ENCODE data around the gene SYT12. TPM values are rescaled to one million over a fixed set of nuclear protein-coding genes. Genes with fewer than 3 reads are reported as not detected.
A peak's percentile ranks its signal among the peaks of the same experiment; 100 is the strongest.

SYT12 gene
- total RNA-seq, 6 experiments from 2014 or later = 1.8 to 35.3 (median 14.2) TPM

GRCh38 chr11:66976028-66976467, 46.9 kb upstream of the SYT12 start:
- TF ChIP-seq POLR2A (IDR thresholded peaks at IDR 0.05) (no peak), CTCF (IDR thresholded peaks at IDR 0.05) (peak; percentile 63 to 73 (median 68))
- ATAC-seq (peak in 3 of 4 donors; percentile 23 to 39 (median 33)), DNase-seq (no peak)
- H3K27me3 ChIP-seq = no peaks in the 10 kb centered on the region
- intact Hi-C loops (cut with DNase I) = no loop called here
- 48% methylated on average over 3 of the region's 9 CpGs for WGBS (ENCODE audit: insufficient coverage, low coverage, low lambda C conversion rate, missing lambda C conversion rate)
- H3K9me3 ChIP-seq = no peaks in the 10 kb centered on the region
- H3K27ac ChIP-seq = no peak overlapping the region
- H3K4me1 ChIP-seq = peaks cover 0 to 11% (median 6%) of the 10 kb centered on the region in 4 donors
- H3K36me3 ChIP-seq = no peaks in the 10 kb centered on the region
- H3K4me3 ChIP-seq = no peak overlapping the region

GRCh38 chr11:66976925-66977324, 46.0 kb upstream of the SYT12 start:
- H3K4me1 ChIP-seq = peaks cover 0 to 3% (median 2%) of the 10 kb centered on the region in 4 donors
- WGBS (ENCODE audit: insufficient coverage, low coverage, low lambda C conversion rate, missing lambda C conversion rate) = no CpG with 5 or more reads among the region's 6 CpGs
- intact Hi-C loops (cut with DNase I) = no loop called here
- no peak overlapping the region for H3K27ac ChIP-seq
- no peaks in the 10 kb centered on the region for H3K9me3 ChIP-seq
- no peak overlapping the region for H3K4me3 ChIP-seq
- no peak for ATAC-seq
- no peak for TF ChIP-seq CTCF (IDR thresholded peaks at IDR 0.05)
- no peak for DNase-seq
- H3K27me3 ChIP-seq = no peaks in the 10 kb centered on the region
- H3K36me3 ChIP-seq = no peaks in the 10 kb centered on the region

- Histone ChIP-seq H3K4me1 (no peaks in the 10 kb centered on the region), H3K27me3 (no peaks in the 10 kb centered on the region), H3K36me3 (no peaks in the 10 kb centered on the region), H3K9me3 (no peaks in the 10 kb centered on the region), H3K27ac (no peak overlapping the region), H3K4me3 (no peak overlapping the region)
- intact Hi-C loops (cut with DNase I) = no loop called here
- TF ChIP-seq CTCF (IDR thresholded peaks at IDR 0.05) = no peak
- TF ChIP-seq POLR2A (IDR thresholded peaks at IDR 0.05) = no peak
- 100% methylated on average over 2 of the region's 2 CpGs for WGBS (ENCODE audit: insufficient coverage, low coverage, low lambda C conversion rate, missing lambda C conversion rate)
- ATAC-seq = no peak
- no peak for DNase-seq
Observed at GRCh38 chr11:66978229-66978628, 44.7 kb upstream of the SYT12 start.

- no peak for ATAC-seq
- H3K4me1 ChIP-seq = no peaks in the 10 kb centered on the region
- intact Hi-C loops (cut with DNase I) = no loop called here
- no peak overlapping the region for H3K4me3 ChIP-seq
- TF ChIP-seq CTCF (IDR thresholded peaks at IDR 0.05) (no peak), POLR2A (IDR thresholded peaks at IDR 0.05) (no peak)
- H3K9me3 ChIP-seq = no peaks in the 10 kb centered on the region
- DNase-seq = no peak
- WGBS (ENCODE audit: insufficient coverage, low coverage, low lambda C conversion rate, missing lambda C conversion rate) = 95% methylated on average over 4 of the region's 6 CpGs
- H3K27me3 ChIP-seq = no peaks in the 10 kb centered on the region
- H3K27ac ChIP-seq = no peak overlapping the region
- H3K36me3 ChIP-seq = no peaks in the 10 kb centered on the region
Observed at GRCh38 chr11:66978717-66979116, 44.2 kb upstream of the SYT12 start.
